ENCODE measurements around the gene TLE7.

The TLE7 gene

GRCh38 chr16:71412270-71413160 lies 29.3 kb downstream of the TLE7 start:
- FAIRE-seq = no peak

GRCh38 chr16:71410146-71410545 lies 31.7 kb downstream of the TLE7 start:
- FAIRE-seq = no peak

GRCh38 chr16:71409011-71409775 lies 32.7 kb downstream of the TLE7 start:
- no peak for FAIRE-seq

GRCh38 chr16:71408536-71408935 lies 33.3 kb downstream of the TLE7 start:
- no peak for FAIRE-seq

- no peak for FAIRE-seq
These were observed 34.1 kb downstream of the TLE7 start for GRCh38 chr16:71407731-71408130.

- no peak for FAIRE-seq
These were observed 35.1 kb downstream of the TLE7 start for GRCh38 chr16:71406724-71407123.

GRCh38 chr16:71406316-71406715 lies 35.5 kb downstream of the TLE7 start:
- FAIRE-seq = no peak

- no peak for FAIRE-seq
These were observed 37.5 kb downstream of the TLE7 start for GRCh38 chr16:71404364-71404763.

- no peak for FAIRE-seq
These were observed 39.2 kb downstream of the TLE7 start for GRCh38 chr16:71402674-71403073.

- no peak for FAIRE-seq
These were observed 39.8 kb downstream of the TLE7 start for GRCh38 chr16:71402007-71402406.

- FAIRE-seq = no peak
These were observed 41.9 kb downstream of the TLE7 start for GRCh38 chr16:71399801-71400563.

GRCh38 chr16:71396594-71396993 lies 45.3 kb downstream of the TLE7 start:
- FAIRE-seq = no peak

GRCh38 chr16:71389330-71389729 lies 52.5 kb downstream of the TLE7 start:
- FAIRE-seq = no peak

GRCh38 chr16:71387045-71387871 lies 54.6 kb downstream of the TLE7 start:
- FAIRE-seq = no peak

- no peak for FAIRE-seq
These were observed 57.7 kb downstream of the TLE7 start for GRCh38 chr16:71384073-71384724.

GRCh38 chr16:71383054-71383773 lies 58.6 kb downstream of the TLE7 start:
- no peak for FAIRE-seq

GRCh38 chr16:71380831-71381230 lies 61.0 kb downstream of the TLE7 start:
- no peak for FAIRE-seq

Measured in TTC549 (cell line).